ENCODE results near the gene AKT1.
"Not testable (repeated sequence)": the region's sequence is repeated elsewhere in the genome, so short reads cannot be mapped to it uniquely, and the experiment has no call there.

DNA sequence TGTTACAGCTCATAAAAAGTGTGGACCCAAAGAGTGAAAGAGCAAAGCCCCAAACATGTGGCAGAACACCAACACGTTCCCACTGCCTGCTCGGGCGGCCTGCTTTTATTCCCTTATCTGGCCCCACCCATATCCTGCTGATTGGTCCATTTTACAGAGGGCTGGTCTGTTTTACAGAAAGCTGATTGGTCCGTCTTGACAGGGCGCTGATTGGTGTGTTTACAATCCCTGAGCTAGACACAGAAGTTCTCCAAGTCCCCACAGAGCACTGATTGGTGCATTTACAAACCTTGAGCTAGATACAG is 44.8 kb downstream of the AKT1 start:
- not testable (repeated sequence) for TF ChIP-seq POLR2A (IDR thresholded peaks at IDR 0.05; ENCODE audit: low read length); GATA1 (IDR thresholded peaks at IDR 0.05; ENCODE audit: low read depth, low read length)
